ENCODE data around the gene OIT3. TPM values are rescaled to one million over a fixed set of nuclear protein-coding genes. Genes with fewer than 3 reads are reported as not detected.
"Not testable (repeated sequence)": the region's sequence is repeated elsewhere in the genome, so short reads cannot be mapped to it uniquely, and the experiment has no call there.

The OIT3 gene
- total RNA-seq, 4 donors from 2014 or later: 0.16 to 1.2 (median 0.27) TPM; not detected in 1

DNA sequence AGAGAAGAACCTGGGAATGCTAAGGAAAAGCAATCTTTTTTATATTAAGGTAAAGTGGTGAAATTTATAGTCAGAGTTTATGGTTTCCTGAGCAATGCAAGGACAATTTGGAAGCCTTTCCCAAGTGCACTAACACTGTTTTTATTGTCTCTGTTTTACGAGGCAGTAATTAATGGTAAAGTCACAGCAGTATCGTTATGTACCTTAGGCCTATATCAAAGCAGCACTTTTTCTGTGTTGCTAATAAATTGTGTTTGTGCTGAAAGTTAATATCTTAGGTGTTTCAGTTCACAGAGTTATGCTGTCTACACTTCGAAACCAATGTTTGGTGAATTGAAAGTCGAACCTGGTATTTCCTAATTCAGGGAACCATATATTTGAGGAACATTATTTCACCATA lies 19.2 kb downstream of the OIT3 start:
- WGBS, 2 donors (ENCODE audit: low coverage in 1 of 2): 51 to 60% methylated on average over 4 of the region's 4 CpGs
- intact Hi-C loops (cut with DNase I; ENCODE audit: low total_unique reads): no loop called here
- no peak for DNase-seq
- Histone ChIP-seq H3K4me3 (no peak overlapping the region), H3K4me1 (no peaks in the 10 kb centered on the region), H3K27me3 (no peaks in the 10 kb centered on the region), H3K36me3 (no peaks in the 10 kb centered on the region), H3K9me3 (no peaks in the 10 kb centered on the region), H3K27ac (no peak overlapping the region)
- TF ChIP-seq POLR2AphosphoS5 (IDR thresholded peaks at IDR 0.05) (no peak), CTCF (IDR thresholded peaks at IDR 0.05) (no peak), EP300 (IDR thresholded peaks at IDR 0.05; ENCODE audit: low read depth) (no peak), POLR2A (IDR thresholded peaks at IDR 0.05) (no peak)
- in situ Hi-C loops (cut with MboI; ENCODE audit: low pct_ligation_motif_present in 1 of 4, low pct_unique_long_range_greater_than_20kb in 1 of 4, low sequenced_read_pairs in 3 of 4): no loop called here

- H3K9me3 ChIP-seq: no peaks in the 10 kb centered on the region
- H3K27ac ChIP-seq: no peak overlapping the region
- intact Hi-C loops (cut with DNase I; ENCODE audit: low total_unique reads) (no loop called here), in situ Hi-C loops (cut with MboI; ENCODE audit: low pct_ligation_motif_present in 1 of 4, low pct_unique_long_range_greater_than_20kb in 1 of 4, low sequenced_read_pairs in 3 of 4) (no loop called here)
- WGBS, 2 donors (ENCODE audit: low coverage in 1 of 2): 79 to 80% methylated on average over 2 to 7 of the region's 7 CpGs
- TF ChIP-seq POLR2A (IDR thresholded peaks at IDR 0.05) (no peak), POLR2AphosphoS5 (IDR thresholded peaks at IDR 0.05) (no peak)
- no peaks in the 10 kb centered on the region for H3K27me3 ChIP-seq
- DNase-seq: no peak
- no peaks in the 10 kb centered on the region for H3K4me1 ChIP-seq
- H3K36me3 ChIP-seq: no peaks in the 10 kb centered on the region
- no peak overlapping the region for H3K4me3 ChIP-seq
Measured at GRCh38 chr10:72913287-72913686, 19.7 kb downstream of the OIT3 start.

DNA sequence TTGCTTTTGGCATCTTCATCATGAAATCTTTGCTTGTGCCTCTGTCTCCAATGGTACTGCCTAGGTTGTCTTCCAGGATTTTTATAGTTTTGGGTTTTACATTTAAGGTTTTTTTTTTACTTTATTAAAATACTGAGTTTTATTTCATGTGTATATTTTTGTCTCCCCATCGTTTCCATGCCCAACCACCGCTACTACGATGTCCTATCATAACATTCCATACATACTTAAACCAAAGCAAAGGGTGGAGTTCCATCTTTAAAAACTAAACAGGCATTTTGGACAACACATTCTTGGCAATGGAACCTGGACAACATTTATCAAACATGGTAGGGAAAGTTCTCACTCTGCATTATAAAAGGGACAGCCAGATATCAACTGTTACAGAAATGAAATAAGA lies 23.7 kb downstream of the OIT3 start:
- peaks cover 9 to 10% of the 10 kb centered on the region in 2 donors for H3K9me3 ChIP-seq
- H3K27ac ChIP-seq; H3K4me1 ChIP-seq; H3K36me3 ChIP-seq; intact Hi-C loops (cut with DNase I; ENCODE audit: low total_unique reads); H3K4me3 ChIP-seq; in situ Hi-C loops (cut with MboI; ENCODE audit: low pct_ligation_motif_present in 1 of 4, low pct_unique_long_range_greater_than_20kb in 1 of 4, low sequenced_read_pairs in 3 of 4); H3K27me3 ChIP-seq; DNase-seq: not testable (repeated sequence)
- WGBS, 2 donors (ENCODE audit: low coverage in 1 of 2): 44 to 71% methylated on average over 3 of the region's 3 CpGs

GRCh38 chr10:72917803-72918332 lies 24.3 kb downstream of the OIT3 start:
- H3K27me3 ChIP-seq; in situ Hi-C loops (cut with MboI; ENCODE audit: low pct_ligation_motif_present in 1 of 4, low pct_unique_long_range_greater_than_20kb in 1 of 4, low sequenced_read_pairs in 3 of 4); H3K4me1 ChIP-seq; H3K4me3 ChIP-seq; DNase-seq; H3K36me3 ChIP-seq; intact Hi-C loops (cut with DNase I; ENCODE audit: low total_unique reads); H3K27ac ChIP-seq: not testable (repeated sequence)
- H3K9me3 ChIP-seq: peaks cover 9 to 10% of the 10 kb centered on the region in 2 donors
- WGBS, 2 donors (ENCODE audit: low coverage in 1 of 2): 67 to 83% methylated on average over 1 to 2 of the region's 2 CpGs

GRCh38 chr10:72918352-72918751 lies 24.8 kb downstream of the OIT3 start:
- Histone ChIP-seq H3K9me3 (peaks cover 9 to 10% of the 10 kb centered on the region in 2 donors), H3K4me3 (no peak overlapping the region), H3K27me3 (no peaks in the 10 kb centered on the region), H3K36me3 (no peaks in the 10 kb centered on the region), H3K4me1 (no peaks in the 10 kb centered on the region), H3K27ac (no peak overlapping the region)
- in situ Hi-C loops (cut with MboI; ENCODE audit: low pct_ligation_motif_present in 1 of 4, low pct_unique_long_range_greater_than_20kb in 1 of 4, low sequenced_read_pairs in 3 of 4): no loop called here
- WGBS, 2 donors (ENCODE audit: low coverage in 1 of 2): 91 to 92% methylated on average over 7 to 8 of the region's 8 CpGs
- no peak for DNase-seq
- no peak for TF ChIP-seq POLR2AphosphoS5 (IDR thresholded peaks at IDR 0.05)
- TF ChIP-seq POLR2A (IDR thresholded peaks at IDR 0.05): no peak
- no peak for TF ChIP-seq CTCF (IDR thresholded peaks at IDR 0.05)
- TF ChIP-seq EP300 (IDR thresholded peaks at IDR 0.05; ENCODE audit: low read depth): no peak
- intact Hi-C loops (cut with DNase I; ENCODE audit: low total_unique reads): no loop called here

DNA sequence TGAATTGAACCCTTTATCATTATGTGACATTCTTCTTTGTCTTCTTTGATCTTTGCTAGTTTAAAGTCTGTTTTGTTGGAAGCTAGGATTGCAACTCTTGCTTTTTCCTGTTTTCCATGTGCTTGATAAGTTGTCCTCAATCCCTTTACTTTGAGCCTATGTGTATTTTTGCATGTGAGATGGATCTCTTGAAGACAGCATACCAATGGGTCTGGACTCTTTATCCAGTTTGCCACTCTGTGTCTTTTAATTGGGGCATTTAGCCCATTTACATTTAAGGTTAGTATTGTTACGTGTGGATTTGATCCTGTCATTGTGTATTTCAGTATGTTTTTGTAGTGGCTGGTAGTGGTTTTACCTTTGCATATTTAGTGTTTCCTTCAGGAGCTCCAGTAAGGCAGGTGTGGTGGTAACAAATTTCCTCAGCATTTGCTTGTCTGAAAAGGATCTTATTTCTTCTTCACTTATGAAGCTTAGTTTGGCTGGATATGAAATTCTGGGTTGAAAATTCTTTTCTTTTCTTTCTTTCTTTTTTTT lies 27.7 kb downstream of the OIT3 start:
- H3K36me3 ChIP-seq; in situ Hi-C loops (cut with MboI; ENCODE audit: low pct_ligation_motif_present in 1 of 4, low pct_unique_long_range_greater_than_20kb in 1 of 4, low sequenced_read_pairs in 3 of 4); H3K4me1 ChIP-seq; DNase-seq; intact Hi-C loops (cut with DNase I; ENCODE audit: low total_unique reads); H3K4me3 ChIP-seq; H3K27me3 ChIP-seq; H3K27ac ChIP-seq: not testable (repeated sequence)
- WGBS, 2 donors (ENCODE audit: low coverage in 1 of 2): 87% methylated on average over 1 of the region's 1 CpG; no CpG with 5 or more reads in 1 of the 2 donors
- peaks cover 9 to 10% of the 10 kb centered on the region in 2 donors for H3K9me3 ChIP-seq
